ACC112 (cell line): Measurements from ENCODE around the gene SLC25A11.
"Not testable (repeated sequence)": the region's sequence is repeated elsewhere in the genome, so short reads cannot be mapped to it uniquely, and the experiment has no call there.

ENCODE experiments used
- H2AFZ ChIP-seq: fragments of 200-600 bp; sonication (generic); one replicate; pipeline ENCODE4 v1.6.0; 2017; ENCODE audit warnings: antibody characterized with exemption, low read length; ENCODE audit not compliant: unreplicated experiment
- H3K27ac ChIP-seq: fragments of 200-600 bp; sonication (generic); 2 replicates; pipeline ENCODE4 v1.5.1; 2014; ENCODE audit warnings: low read depth, mild to moderate bottlenecking, antibody characterized with exemption, low read length, moderate library complexity
- H3K27me3 ChIP-seq: fragments of 200-600 bp; sonication (generic); 2 replicates; pipeline ENCODE4 v1.6.1; 2014; ENCODE audit warnings: mild to moderate bottlenecking, antibody characterized with exemption, low read length, moderate library complexity, mixed read lengths; ENCODE audit not compliant: insufficient read depth
- H3K36me3 ChIP-seq: fragments of 200-600 bp; sonication (generic); 2 replicates; pipeline ENCODE4 v1.6.1; 2016; ENCODE audit warnings: mild to moderate bottlenecking, antibody characterized with exemption, low read length, moderate library complexity, mixed read lengths; ENCODE audit not compliant: insufficient read depth
- H3K4me1 ChIP-seq: fragments of 200-600 bp; sonication (generic); one replicate; pipeline ENCODE4 v1.6.1; 2016; ENCODE audit warnings: low read length, mixed read lengths; ENCODE audit not compliant: insufficient read depth, unreplicated experiment, control insufficient read depth
- H3K4me3 ChIP-seq: fragments of 200-600 bp; sonication (generic); 2 replicates; pipeline ENCODE4 v1.5.1; 2014; ENCODE audit warnings: mild to moderate bottlenecking, low read depth, low read length
- H3K79me2 ChIP-seq: fragments of 200-600 bp; sonication (generic); one replicate; pipeline ENCODE4 v1.6.0; 2016; ENCODE audit warnings: low read length; ENCODE audit not compliant: control insufficient read depth, unreplicated experiment, insufficient read depth

Gene SLC25A11

GRCh38 chr17:4934173-4934979 lies 5.5 kb downstream of the SLC25A11 start:
- H3K27ac ChIP-seq, result no peak overlapping the region
- no peak overlapping the region for H3K4me3 ChIP-seq

GRCh38 chr17:4933646-4934045 lies 6.2 kb downstream of the SLC25A11 start:
- no peaks in the 10 kb centered on the region for H3K27me3 ChIP-seq
- no peak overlapping the region for H2AFZ ChIP-seq
- no peak overlapping the region for H3K27ac ChIP-seq
- H3K79me2 ChIP-seq, result peaks cover 9% of the 10 kb centered on the region
- H3K4me3 ChIP-seq, result no peak overlapping the region
- H3K4me1 ChIP-seq, result peaks cover 13% of the 10 kb centered on the region
- H3K36me3 ChIP-seq, result peaks cover 3% of the 10 kb centered on the region; the same call in 1 of the 2 replicates

More at GRCh38 chr17:4934173-4934979, 5.5 kb downstream of the SLC25A11 start:
- peaks cover 3% of the 10 kb centered on the region; the same call in 1 of the 2 replicates for H3K36me3 ChIP-seq
- peaks cover 16% of the 10 kb centered on the region for H3K79me2 ChIP-seq
- H3K27me3 ChIP-seq, result no peaks in the 10 kb centered on the region
- peaks cover 18% of the 10 kb centered on the region for H3K4me1 ChIP-seq
- H2AFZ ChIP-seq, result no peak overlapping the region

- Histone ChIP-seq H3K36me3 (peaks cover 3% of the 10 kb centered on the region; the same call in 1 of the 2 replicates), H3K27me3 (no peaks in the 10 kb centered on the region), H3K4me1 (peaks cover 9% of the 10 kb centered on the region), H3K4me3 (no peak overlapping the region), H3K27ac (no peak overlapping the region), H3K79me2 (no peaks in the 10 kb centered on the region), H2AFZ (no peak overlapping the region)
Measured at GRCh38 chr17:4932756-4933155, 7.1 kb downstream of the SLC25A11 start.

- H3K27ac ChIP-seq, result no peak within 1 kb of the TSS
- H3K79me2 ChIP-seq, result no peaks in the 10 kb centered on the region
- peaks cover 9% of the 10 kb centered on the region for H3K4me1 ChIP-seq
- no peaks in the 10 kb centered on the region for H3K27me3 ChIP-seq
- no peak within 1 kb of the TSS for H2AFZ ChIP-seq
- H3K36me3 ChIP-seq, result peaks cover 3% of the 10 kb centered on the region; the same call in 1 of the 2 replicates
- no peak within 1 kb of the TSS for H3K4me3 ChIP-seq
Measured at GRCh38 chr17:4931963-4932362, 7.9 kb downstream of the SLC25A11 start, which contains the start of gene GP1BA. GP1BA (plus strand) TSS chr17:4932277; CDS start chr17:4932605, 328 bp downstream.

- no peak overlapping the region for H3K4me3 ChIP-seq
- H3K4me1 ChIP-seq, result peaks cover under 1% of the 10 kb centered on the region
Measured at GRCh38 chr17:4928881-4929280, 11.0 kb downstream of the SLC25A11 start.

GRCh38 chr17:4926577-4927335 lies 13.1 kb downstream of the SLC25A11 start:
- not testable (repeated sequence) for H3K36me3 ChIP-seq, H3K4me3 ChIP-seq, H3K27ac ChIP-seq, H3K4me1 ChIP-seq, H3K27me3 ChIP-seq, H3K79me2 ChIP-seq, H2AFZ ChIP-seq

More at GRCh38 chr17:4928881-4929280, 11.0 kb downstream of the SLC25A11 start:
- H3K36me3 ChIP-seq, result peaks cover 3% of the 10 kb centered on the region; the same call in 1 of the 2 replicates
- no peak overlapping the region for H3K27ac ChIP-seq
- no peaks in the 10 kb centered on the region for H3K27me3 ChIP-seq
- no peaks in the 10 kb centered on the region for H3K79me2 ChIP-seq
- H2AFZ ChIP-seq, result no peak overlapping the region

- H3K4me1 ChIP-seq, result peaks cover 14% of the 10 kb centered on the region
- no peak overlapping the region for H2AFZ ChIP-seq
- H3K27me3 ChIP-seq, result no peaks in the 10 kb centered on the region
- no peaks in the 10 kb centered on the region for H3K79me2 ChIP-seq
- no peaks in the 10 kb centered on the region for H3K36me3 ChIP-seq
- H3K27ac ChIP-seq, result no peak overlapping the region
- H3K4me3 ChIP-seq, result no peak overlapping the region
Measured at GRCh38 chr17:4921320-4921719, 18.5 kb downstream of the SLC25A11 start.

- Histone ChIP-seq H2AFZ (no peak overlapping the region), H3K79me2 (no peaks in the 10 kb centered on the region), H3K27ac (peak overlapping the region; percentile 48)
Measured at GRCh38 chr17:4920351-4921048, 19.3 kb downstream of the SLC25A11 start.

GRCh38 chr17:4919511-4920047 lies 20.3 kb downstream of the SLC25A11 start:
- no peaks in the 10 kb centered on the region for H3K27me3 ChIP-seq
- H3K79me2 ChIP-seq, result no peaks in the 10 kb centered on the region
- peaks cover 14% of the 10 kb centered on the region for H3K4me1 ChIP-seq
- H3K27ac ChIP-seq, result no peak overlapping the region
- peak overlapping the region; percentile 22; the same call in 1 of the 2 replicates for H3K4me3 ChIP-seq
- no peak overlapping the region for H2AFZ ChIP-seq
- no peaks in the 10 kb centered on the region for H3K36me3 ChIP-seq

More at GRCh38 chr17:4920351-4921048, 19.3 kb downstream of the SLC25A11 start:
- Histone ChIP-seq H3K4me1 (peaks cover 14% of the 10 kb centered on the region), H3K4me3 (no peak overlapping the region), H3K27me3 (no peaks in the 10 kb centered on the region), H3K36me3 (no peaks in the 10 kb centered on the region)

- not testable (repeated sequence) for H3K79me2 ChIP-seq, H3K27ac ChIP-seq
Measured at GRCh38 chr17:4914551-4914950, 25.3 kb downstream of the SLC25A11 start.

More at GRCh38 chr17:4914551-4914950, 25.3 kb downstream of the SLC25A11 start:
- H3K4me3 ChIP-seq, H3K4me1 ChIP-seq, H2AFZ ChIP-seq, H3K36me3 ChIP-seq, H3K27me3 ChIP-seq: not testable (repeated sequence)
